ENCODE results near the gene ADAP1.

The ADAP1 gene

DNA sequence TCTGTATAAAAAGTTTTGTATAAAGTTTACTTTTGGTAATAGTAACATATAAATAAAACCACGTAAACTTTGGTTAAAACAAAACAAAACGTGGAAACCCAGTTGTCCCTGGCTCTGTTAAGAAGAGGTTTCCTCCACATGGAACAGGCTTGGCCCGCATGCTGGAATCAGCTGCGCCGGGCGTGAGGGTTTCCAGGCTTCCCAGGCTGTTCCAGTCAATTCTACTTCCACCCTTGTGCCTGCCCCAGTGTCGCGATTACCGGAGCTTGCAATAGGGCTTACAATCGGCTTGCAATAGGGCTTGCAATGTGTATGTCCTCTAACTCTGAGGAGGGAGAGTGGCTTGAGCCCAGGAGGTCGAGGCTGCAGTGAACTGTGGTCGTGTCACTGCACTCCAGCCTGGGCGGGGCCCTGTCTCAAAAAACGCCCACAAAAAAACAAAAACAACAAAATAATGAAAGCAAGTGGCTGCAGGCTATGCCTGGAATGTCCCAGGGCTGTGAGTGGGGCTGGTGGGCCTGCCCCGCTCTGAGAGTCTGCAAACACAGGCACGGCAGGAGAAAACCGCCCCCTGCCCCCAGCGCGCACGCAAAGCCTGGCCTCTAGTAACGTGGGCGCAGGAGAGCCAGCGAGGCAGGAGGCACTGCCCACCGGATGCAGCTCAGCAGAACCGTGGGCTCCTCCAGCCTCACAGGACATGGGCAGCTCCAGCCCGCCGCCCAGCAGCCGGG, 44.8 kb upstream of the ADAP1 start:
- no peak overlapping the region for H3K4me2 ChIP-seq (ENCODE audit: low read length)
- no peaks in the 10 kb centered on the region for H3K4me1 ChIP-seq
- H3K27me3 ChIP-seq (ENCODE audit: control insufficient read depth, insufficient read depth, low read length), result no peaks in the 10 kb centered on the region
- H3K36me3 ChIP-seq (ENCODE audit: control insufficient read depth, insufficient read depth, low read length), result no peaks in the 10 kb centered on the region
- TF ChIP-seq, protein P1, sequence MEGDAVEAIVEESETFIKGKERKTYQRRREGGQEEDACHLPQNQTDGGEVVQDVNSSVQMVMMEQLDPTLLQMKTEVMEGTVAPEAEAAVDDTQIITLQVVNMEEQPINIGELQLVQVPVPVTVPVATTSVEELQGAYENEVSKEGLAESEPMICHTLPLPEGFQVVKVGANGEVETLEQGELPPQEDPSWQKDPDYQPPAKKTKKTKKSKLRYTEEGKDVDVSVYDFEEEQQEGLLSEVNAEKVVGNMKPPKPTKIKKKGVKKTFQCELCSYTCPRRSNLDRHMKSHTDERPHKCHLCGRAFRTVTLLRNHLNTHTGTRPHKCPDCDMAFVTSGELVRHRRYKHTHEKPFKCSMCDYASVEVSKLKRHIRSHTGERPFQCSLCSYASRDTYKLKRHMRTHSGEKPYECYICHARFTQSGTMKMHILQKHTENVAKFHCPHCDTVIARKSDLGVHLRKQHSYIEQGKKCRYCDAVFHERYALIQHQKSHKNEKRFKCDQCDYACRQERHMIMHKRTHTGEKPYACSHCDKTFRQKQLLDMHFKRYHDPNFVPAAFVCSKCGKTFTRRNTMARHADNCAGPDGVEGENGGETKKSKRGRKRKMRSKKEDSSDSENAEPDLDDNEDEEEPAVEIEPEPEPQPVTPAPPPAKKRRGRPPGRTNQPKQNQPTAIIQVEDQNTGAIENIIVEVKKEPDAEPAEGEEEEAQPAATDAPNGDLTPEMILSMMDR (IDR thresholded peaks at IDR 0.05), result no peak
- H3K4me3 ChIP-seq (ENCODE audit: low read depth, low read length), result no peak overlapping the region
- no peak overlapping the region for H2AFZ ChIP-seq
- H3K79me2 ChIP-seq, result no peaks in the 10 kb centered on the region
- H3K9ac ChIP-seq, result no peak overlapping the region
- H3K27ac ChIP-seq, result no peak overlapping the region
- H3K9me3 ChIP-seq (ENCODE audit: control insufficient read depth, low read length), result no peaks in the 10 kb centered on the region

DNA sequence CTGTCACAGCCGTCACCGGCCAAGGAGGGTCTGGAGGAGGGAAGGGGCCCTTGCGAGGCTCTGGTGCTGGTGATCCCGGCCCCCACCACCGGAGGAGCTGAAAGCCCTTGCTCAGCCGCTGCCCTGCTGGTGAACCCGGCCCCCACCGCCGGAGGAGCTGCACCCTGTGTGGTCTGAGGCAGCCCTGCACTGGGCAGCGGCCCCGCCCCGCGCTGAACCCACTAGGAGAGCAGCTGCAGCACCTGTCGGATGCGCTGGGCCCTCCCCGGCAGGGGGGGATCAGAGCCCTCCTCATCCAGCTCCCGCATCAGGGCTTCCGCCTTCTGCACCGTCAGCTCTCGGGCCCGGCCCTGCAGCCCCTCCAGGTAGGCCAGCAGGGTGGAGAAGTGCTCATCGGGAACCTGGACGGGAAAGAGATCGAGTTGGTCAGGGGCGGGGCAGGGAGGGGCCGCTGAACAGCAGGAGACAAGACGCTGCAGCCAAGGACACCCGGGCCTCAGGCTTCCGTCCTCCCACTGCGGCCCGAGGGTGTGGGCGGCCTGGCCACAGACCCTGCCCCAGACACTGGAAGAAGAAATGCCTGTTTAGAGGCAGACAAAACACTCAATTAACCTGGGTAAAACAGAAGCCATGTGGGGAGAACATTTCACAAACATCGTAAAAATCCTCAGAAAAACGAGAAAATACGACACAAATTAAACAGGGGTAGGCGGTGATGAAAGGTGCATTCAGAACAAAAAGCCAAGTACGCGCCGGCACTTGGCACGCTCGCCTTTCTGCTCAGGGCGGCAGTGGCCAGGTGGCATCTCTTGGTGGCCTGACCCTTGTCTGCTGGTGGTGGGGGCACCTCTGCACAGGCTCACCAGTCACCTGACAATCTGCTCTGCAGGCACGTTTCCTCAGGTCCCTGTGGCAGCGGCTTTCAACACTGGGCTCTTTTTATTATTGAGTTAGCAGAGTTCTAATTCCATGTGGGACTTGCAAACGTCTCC, 43.2 kb upstream of the ADAP1 start:
- H3K36me3 ChIP-seq (ENCODE audit: control insufficient read depth, insufficient read depth, low read length), result no peaks in the 10 kb centered on the region
- H3K4me2 ChIP-seq (ENCODE audit: low read length), result no peak overlapping the region
- no peak overlapping the region for H2AFZ ChIP-seq
- no peaks in the 10 kb centered on the region for H3K27me3 ChIP-seq (ENCODE audit: control insufficient read depth, insufficient read depth, low read length)
- H3K9ac ChIP-seq, result no peak overlapping the region
- H3K4me3 ChIP-seq (ENCODE audit: low read depth, low read length), result no peak overlapping the region
- H3K4me1 ChIP-seq, result no peaks in the 10 kb centered on the region
- no peaks in the 10 kb centered on the region for H3K79me2 ChIP-seq
- no peaks in the 10 kb centered on the region for H3K9me3 ChIP-seq (ENCODE audit: control insufficient read depth, low read length)
- TF ChIP-seq, protein P1 (IDR thresholded peaks at IDR 0.05), result no peak
- H3K27ac ChIP-seq, result no peak overlapping the region

DNA sequence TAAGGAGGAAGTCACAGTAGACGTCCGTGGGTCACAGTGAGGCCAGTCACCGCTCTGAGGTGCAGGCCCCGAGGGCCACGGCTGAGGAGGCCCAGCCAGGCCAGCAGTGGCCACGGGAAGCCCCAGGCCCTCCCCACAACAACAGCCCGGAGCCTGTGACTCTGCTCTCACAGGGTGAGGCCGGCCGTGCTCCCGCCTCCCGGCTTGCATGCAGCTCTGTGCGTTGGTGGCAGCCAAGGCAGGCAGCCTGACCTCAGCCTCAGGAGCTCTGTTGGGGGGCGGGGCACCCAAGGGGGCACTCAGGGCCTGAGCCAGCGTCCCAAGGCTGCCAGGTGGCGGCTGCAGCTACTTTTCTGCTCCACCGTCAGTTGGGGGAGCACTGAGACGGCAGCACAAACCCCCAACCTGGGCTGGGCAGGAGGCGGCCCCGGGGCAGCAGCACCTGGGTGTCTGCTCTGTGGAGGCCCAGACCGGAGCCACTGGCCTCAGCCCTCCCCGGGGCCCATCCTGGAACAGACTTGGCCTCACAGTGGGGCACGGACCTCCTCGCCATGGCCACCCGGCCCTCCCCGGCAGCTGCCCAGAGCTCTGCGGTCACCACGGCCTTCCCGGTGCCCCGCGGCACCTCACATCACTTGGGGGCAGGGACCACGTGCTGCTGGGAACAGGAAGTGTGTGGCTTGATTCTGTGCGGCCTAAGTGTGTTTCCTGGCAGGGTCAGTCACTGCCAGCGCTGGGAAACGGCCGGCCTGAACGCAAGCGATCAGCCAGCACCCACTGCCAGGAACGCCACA, 41.8 kb upstream of the ADAP1 start:
- H3K27ac ChIP-seq, result no peak overlapping the region
- no peaks in the 10 kb centered on the region for H3K36me3 ChIP-seq (ENCODE audit: control insufficient read depth, insufficient read depth, low read length)
- H3K4me2 ChIP-seq (ENCODE audit: low read length), result no peak overlapping the region
- no peaks in the 10 kb centered on the region for H3K4me1 ChIP-seq
- H2AFZ ChIP-seq, result no peak overlapping the region
- H3K9me3 ChIP-seq (ENCODE audit: control insufficient read depth, low read length), result no peaks in the 10 kb centered on the region
- no peak overlapping the region for H3K9ac ChIP-seq
- no peaks in the 10 kb centered on the region for H3K27me3 ChIP-seq (ENCODE audit: control insufficient read depth, insufficient read depth, low read length)
- H3K4me3 ChIP-seq (ENCODE audit: low read depth, low read length), result no peak overlapping the region
- no peaks in the 10 kb centered on the region for H3K79me2 ChIP-seq
- TF ChIP-seq, protein P1 (IDR thresholded peaks at IDR 0.05), result no peak

DNA sequence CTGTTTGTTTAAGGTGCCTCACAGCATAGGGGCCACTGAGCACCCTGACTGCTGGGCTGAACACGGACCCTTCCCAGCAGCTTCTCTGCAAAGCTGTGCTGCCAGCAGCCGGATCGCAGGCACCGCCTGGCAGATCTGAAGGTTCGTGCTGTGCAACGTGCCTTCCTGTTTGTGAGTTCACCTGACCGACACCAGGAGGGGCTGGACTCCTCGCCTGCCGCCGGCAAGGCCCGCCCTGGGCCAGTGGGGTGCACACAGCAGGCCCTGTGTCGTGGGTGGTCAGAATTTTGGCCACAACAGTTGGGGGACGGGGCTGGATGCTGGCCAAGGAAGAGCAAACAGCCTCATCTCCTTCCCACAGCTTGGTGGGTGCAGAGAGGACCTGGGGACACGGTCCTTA, 41.1 kb upstream of the ADAP1 start:
- Histone ChIP-seq H3K27ac (no peak overlapping the region), H3K27me3 (ENCODE audit: control insufficient read depth, insufficient read depth, low read length) (no peaks in the 10 kb centered on the region), H3K4me1 (no peaks in the 10 kb centered on the region), H3K36me3 (ENCODE audit: control insufficient read depth, insufficient read depth, low read length) (no peaks in the 10 kb centered on the region), H3K9me3 (ENCODE audit: control insufficient read depth, low read length) (no peaks in the 10 kb centered on the region), H2AFZ (no peak overlapping the region), H3K79me2 (no peaks in the 10 kb centered on the region), H3K4me3 (ENCODE audit: low read depth, low read length) (no peak overlapping the region), H3K4me2 (ENCODE audit: low read length) (no peak overlapping the region), H3K9ac (no peak overlapping the region)
- TF ChIP-seq, protein P1 (IDR thresholded peaks at IDR 0.05), result no peak

Measured in parathyroid adenoma (tissue), 2 donors.